8988T (cell line): ENCODE results near the gene BLVRB.

Experiments
- DNase-seq: peaks from one replicate; pipeline ENCODE4 v3.0.0; 2011

The BLVRB gene

DNA sequence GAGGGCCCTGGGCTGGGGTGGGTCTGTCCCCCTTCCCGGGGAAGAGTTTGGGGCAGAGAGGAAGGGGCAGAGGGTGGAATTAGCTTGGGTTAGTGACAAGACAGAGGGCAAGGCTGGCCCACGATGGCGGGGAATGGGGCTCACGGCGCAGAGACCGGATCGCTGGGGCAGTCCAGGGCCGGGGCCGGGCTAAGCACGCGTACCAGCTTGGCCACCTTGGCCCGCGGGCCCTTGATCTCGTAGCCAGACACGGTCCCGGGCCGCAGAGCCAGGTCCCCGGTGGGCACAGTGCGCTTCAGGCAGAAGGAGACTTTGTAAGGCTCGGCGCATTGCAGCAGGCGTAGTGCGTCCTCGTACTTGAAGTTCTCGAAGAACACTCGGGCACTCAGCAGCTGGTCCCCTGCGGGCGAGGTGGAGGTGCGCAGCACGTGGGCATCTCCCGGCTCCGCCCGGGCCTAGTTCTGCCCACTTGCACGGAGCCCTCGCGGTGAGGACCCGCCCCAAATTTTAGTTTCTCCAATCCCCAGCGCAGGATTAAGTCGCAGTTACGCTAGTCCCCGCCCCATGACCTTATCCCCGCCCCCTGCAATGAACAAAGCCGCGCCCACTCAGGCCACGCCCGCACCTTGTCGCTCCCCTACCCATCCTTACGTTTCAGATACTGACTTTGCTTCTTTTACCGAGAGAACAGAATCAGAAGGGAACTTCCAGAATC is 67.0 kb downstream of the BLVRB start:
- DNase-seq, result no peak
